Stimulated activated CD4-positive, alpha-beta T cell treated with anti-CD3 and anti-CD28 coated beads, Interleukin-1b, Interleukin-23, amount 100 ng/mL, for 4 hours (primary cell): ENCODE measurements around the gene TMEM151A.
"Not testable (repeated sequence)": the region's sequence is repeated elsewhere in the genome, so short reads cannot be mapped to it uniquely, and the experiment has no call there.

ENCODE experiments used
- DNase-seq, 2 donors: peaks; one replicate each; pipeline ENCODE4 v3.0.0-alpha.2; 2020; ENCODE audit warnings: low read depth in 2 of 2

The TMEM151A gene

GRCh38 chr11:66291706-66292542 is at the start of gene TMEM151A:
TSS of gene TMEM151A (plus strand) at chr11:66291894. CDS start at chr11:66292014, 120 bp downstream.
- DNase-seq, result peak in 1 of 2 donors; percentile 47

- no peak for DNase-seq
Observed at GRCh38 chr11:66242095-66242765, 49.5 kb upstream of the TMEM151A start.

- DNase-seq, result no peak
Observed at GRCh38 chr11:66243782-66244535, 47.7 kb upstream of the TMEM151A start.

GRCh38 chr11:66247295-66247694 is 44.4 kb upstream of the TMEM151A start:
- DNase-seq, result no peak

GRCh38 chr11:66247801-66248200 is 43.9 kb upstream of the TMEM151A start:
- no peak for DNase-seq

- no peak for DNase-seq
Observed at GRCh38 chr11:66248903-66249302, 42.8 kb upstream of the TMEM151A start.

- DNase-seq, result no peak
Observed at GRCh38 chr11:66251809-66252208, 39.9 kb upstream of the TMEM151A start.

GRCh38 chr11:66253081-66253480 is 38.6 kb upstream of the TMEM151A start:
- not testable (repeated sequence) for DNase-seq

- no peak for DNase-seq
Observed at GRCh38 chr11:66258473-66258893, 33.2 kb upstream of the TMEM151A start.

- DNase-seq, result no peak
Observed at GRCh38 chr11:66259225-66259624, 32.5 kb upstream of the TMEM151A start.

GRCh38 chr11:66259956-66260355 is 31.7 kb upstream of the TMEM151A start:
- DNase-seq, result no peak

- no peak for DNase-seq
Observed at GRCh38 chr11:66261578-66261977, 30.1 kb upstream of the TMEM151A start.

- DNase-seq, result no peak
Observed at GRCh38 chr11:66262191-66262590, 29.5 kb upstream of the TMEM151A start.

- DNase-seq, result no peak
Observed at GRCh38 chr11:66262696-66263095, 29.0 kb upstream of the TMEM151A start.

GRCh38 chr11:66263231-66263630 is 28.5 kb upstream of the TMEM151A start:
- DNase-seq, result no peak

- DNase-seq, result no peak
Observed at GRCh38 chr11:66263785-66264184, 27.9 kb upstream of the TMEM151A start.

GRCh38 chr11:66264383-66264782 is 27.3 kb upstream of the TMEM151A start:
- no peak for DNase-seq

GRCh38 chr11:66264914-66265313 is 26.8 kb upstream of the TMEM151A start:
- DNase-seq, result no peak

GRCh38 chr11:66265531-66266377 is 25.9 kb upstream of the TMEM151A start:
- DNase-seq, result no peak

- no peak for DNase-seq
Observed at GRCh38 chr11:66266378-66267038, 25.2 kb upstream of the TMEM151A start.

- no peak for DNase-seq
Observed at GRCh38 chr11:66267039-66267378, 24.7 kb upstream of the TMEM151A start.
